ENCODE results near the gene ZNF283.
"Not testable (repeated sequence)": the region's sequence is repeated elsewhere in the genome, so short reads cannot be mapped to it uniquely, and the experiment has no call there.

ZNF283 gene

DNA sequence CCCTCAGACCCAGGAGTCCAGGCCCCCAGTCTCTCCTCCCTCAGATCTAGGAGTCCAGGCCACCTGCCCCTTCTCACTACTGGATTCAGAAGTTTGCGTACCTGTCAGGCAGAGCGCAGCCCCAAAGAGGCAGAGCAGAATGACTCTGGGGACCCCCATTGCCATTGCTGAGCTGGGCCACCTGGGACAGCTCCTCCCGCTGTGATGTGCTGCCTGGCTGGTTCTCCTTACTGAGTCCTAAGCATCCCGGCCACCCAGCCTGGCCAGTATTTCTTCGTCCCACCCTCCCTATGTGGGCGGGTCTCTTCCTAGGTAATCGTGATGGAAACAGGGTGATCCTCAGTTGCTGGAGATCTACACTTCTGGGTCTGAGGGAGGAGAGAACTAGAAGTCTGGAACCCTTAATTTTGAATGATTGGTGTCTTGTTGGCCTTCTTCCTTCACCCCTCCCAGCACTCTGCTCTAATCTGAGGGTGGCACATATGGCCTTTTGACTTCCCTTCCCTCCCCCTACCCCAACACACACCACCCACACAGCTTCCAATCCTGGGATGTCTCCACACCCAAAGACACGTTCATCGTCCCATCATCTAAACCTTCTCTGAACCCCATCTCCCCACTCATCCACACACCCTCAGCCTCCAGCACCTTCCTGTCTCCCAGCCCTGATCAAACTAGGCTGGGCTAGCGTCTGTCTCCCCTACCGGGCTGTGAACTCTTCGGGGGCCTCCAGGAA, 24.7 kb upstream of the ZNF283 start, which contains the start of gene LYPD5:
LYPD5 (minus strand) TSS at position 232 of the 736 bp plus-strand sequence; CDS start at position 165, 67 bp downstream.
- DNase-seq, result no peak

DNA sequence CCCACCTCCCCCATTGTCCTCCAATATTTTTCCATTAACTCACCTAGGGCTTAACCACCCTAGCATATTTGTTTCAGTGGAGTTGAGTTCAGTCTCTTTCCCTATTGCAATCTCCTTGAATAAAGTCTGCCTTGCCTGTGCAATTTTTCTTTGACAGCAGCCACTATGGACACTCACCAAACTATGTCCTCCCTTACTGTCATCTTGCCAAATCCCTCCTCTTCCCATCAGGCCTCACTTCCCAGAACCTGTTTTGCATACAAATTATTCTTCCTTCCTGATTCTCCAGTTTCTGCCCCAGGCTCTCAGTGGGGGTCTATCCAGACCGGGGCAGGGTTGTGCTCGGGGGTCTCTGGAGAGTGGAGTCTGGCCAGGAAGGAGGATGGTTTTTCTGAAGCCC, 22.7 kb upstream of the ZNF283 start:
- DNase-seq, result no peak

DNA sequence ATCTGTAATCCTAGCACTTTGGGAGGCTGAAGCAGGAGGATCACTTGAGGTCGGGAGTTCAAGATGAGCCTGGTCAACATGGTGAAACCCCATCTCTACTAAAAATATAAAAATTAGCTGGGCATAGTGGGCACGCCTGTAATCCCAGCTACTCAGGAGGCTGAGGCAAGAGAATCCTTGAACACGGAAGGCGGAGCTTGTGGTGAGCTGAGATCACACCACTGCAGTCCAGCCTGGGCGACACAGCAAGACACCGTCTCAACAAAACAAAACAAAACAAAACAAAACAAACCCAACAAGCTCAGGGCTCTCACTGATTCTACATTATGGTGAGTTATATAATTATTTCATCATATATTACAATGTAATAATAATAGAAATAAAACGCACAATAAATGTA, 20.7 kb upstream of the ZNF283 start:
- DNase-seq, result not testable (repeated sequence)

DNA sequence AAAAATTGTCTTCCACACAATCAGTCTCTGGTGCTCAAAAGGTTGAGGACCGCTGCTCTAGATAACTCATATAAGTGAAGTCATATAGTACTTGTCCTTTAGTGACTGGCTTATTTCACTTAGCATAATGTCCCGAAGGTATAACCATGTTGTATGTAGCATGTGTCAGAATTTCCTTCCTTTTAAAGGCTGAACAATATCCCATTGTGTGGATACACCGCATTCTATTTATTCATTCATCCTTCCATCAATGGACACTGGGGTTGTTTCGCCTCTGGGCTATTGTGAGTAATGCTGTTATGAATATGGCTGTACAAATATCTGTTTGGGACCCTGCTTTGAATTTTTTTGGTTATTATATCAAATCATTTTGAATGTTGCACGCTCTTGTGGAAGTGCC, 20.3 kb upstream of the ZNF283 start:
- no peak for DNase-seq

DNA sequence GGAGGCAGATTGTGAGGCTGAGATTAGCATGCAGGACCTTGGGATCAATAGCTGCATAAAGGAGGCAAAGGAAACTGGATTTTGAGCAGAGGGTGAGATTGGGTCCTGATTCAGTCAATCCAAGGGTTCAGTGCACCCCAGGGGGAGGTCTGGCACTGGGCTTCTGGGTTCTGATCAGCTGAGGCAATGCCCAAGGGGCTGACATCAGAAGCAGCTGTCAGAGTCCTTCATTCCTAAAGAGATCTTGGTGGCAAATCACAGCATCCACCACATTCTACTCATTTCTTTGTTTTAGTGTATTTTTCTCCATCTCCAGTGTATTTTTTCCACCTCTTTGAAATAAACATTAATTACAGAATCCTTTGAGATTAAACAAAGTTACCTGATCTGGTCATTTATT, 19.5 kb upstream of the ZNF283 start:
- DNase-seq, result no peak

DNA sequence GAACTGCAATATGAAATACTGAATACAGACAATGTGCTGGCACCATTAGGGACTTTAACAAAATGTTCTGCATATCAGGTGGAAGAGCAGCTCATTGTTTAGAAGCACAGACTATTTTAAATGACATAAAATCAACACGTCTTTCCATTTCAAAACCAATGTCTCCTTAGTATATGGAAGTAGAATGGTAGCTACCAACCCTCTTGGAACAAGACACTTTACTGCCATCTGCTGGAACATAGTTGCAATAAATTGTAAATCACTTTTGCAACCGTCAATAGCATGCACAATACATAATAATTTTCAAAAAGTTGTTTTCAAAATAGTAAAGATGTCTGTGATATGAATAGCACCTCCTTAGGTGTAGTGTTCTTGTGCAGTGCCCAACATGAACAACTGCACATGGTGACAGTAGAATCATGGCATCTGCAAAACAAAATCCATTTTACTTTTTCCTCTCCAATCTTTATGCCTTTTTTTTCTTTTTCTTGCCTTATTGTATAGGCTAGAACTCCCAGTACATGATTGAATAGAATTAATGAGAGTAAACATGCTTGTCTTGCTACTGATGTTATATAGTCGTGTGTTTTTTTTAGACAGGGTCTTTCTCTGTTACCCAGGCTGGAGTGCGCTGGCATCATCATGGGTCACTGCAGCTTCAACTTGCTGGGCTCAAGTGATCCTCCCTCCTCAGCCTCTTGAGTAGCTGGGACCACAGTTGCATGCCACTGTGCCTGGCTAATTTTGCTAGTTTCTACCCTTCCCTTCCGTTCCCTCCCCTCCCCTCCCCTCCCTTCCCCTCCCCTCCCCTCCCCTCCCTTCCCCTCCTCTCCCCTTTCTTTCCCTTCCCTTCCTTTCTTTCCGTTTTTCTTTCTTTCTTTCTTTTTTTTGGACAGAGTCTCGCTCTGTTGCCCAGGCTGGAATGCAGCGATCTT, 17.1 kb upstream of the ZNF283 start:
- DNase-seq, result no peak

DNA sequence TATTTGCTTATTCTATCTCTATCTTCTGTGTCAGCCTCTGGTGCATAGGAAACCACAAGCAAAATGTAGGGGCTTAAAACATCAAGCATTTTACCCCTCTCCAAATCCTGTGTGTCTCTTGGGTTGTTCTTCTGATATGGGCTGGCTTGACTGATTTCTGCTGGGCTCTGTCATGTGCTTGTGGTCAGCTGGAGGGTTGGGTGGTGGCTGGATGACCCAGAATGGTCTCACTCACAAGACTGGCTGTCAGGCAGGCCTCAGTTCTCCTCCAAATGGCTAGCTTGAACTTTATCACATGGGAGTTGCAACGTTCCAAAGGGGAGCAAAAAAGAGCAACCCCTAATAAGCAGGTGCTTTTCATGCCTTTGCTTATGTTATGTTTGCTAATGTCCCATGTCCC, 15.3 kb upstream of the ZNF283 start:
- no peak for DNase-seq

DNA sequence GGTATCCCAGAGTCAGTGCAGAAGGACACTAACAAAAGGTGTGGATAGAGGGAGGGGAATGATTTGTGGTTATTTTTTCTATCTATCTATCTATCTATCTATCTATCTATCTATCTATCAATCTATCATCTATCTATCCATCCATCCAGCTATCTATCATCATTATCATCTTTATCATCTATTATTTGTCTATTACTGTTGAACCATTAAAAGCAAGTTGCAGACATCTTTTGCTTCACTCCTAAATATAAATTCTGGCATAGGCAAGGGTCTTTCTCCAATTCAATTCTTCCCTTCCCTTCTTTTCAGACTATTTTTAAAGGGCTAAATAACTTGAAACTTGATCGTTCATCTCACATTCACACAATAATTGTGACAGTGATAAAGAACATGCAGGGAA, 14.9 kb upstream of the ZNF283 start:
- DNase-seq, result no peak

DNA sequence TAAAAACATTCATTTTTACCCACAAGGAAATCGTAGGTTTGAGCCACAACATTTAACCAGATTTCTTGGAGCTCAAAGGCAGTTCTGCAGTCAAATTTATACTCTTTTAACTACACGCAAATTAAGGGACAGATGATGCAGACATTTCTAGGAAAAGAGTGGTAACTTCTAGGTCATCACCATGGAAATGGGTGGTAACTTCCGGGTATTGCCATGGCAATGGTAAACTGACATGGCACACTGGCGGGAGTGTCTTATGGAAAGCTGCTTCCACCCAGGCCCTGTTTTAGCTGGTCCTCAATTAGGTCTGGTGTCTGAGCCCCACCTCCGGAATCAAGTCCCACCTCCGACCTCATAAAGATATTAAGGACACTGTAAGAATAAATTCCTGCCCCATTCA, 14.4 kb upstream of the ZNF283 start:
- DNase-seq, result no peak

DNA sequence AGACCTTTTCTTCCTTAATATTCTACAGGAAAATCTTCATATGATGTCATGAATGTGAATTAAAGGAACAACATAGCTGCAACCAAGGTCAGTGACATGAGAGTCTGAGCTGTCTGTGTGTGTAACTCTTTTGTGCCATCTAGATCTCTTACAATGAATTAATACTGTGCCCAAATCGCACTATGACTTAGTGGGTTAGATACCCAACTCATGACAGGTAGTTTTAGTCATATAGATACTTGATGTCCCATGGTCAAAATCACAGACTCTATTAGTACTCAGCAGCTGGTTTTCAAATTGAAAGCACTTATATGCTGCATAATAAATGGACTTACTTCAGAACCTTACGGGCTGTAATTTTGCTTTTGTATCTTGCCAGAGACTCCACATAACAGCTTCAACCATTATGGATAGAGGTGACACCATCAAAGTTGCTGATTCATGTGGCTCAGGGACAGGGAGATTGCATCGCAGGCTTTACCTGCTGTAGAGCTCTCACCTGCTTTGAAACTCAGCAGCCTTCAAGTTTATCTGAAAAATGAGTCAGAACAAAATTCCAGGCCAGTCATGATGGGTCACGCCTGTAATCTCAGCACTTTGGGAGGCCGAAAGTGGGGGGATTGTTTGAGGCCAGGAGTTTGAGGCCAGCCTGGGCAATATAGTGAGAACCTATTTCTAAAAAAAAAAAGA, 12.3 kb upstream of the ZNF283 start:
- no peak for DNase-seq

DNA sequence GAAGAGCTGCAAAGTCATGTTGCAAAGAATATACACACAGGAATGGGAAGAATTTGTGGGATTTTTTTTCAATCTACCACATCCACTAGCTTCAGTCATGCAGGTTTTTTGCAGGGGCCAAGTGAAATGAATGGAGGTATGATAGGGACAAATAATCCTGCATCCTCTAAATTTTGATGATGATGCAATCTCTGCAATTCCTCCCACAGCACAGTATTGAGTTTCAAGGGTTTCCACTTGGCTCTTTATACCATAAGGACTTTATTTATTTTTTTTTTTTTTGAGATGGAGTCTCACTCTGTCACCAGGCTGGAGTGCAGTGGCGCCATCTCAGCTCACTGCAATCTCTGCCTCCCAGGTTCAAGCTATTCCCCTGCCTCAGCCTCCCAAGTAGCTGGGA, 9.7 kb upstream of the ZNF283 start:
- DNase-seq, result not testable (repeated sequence)

DNA sequence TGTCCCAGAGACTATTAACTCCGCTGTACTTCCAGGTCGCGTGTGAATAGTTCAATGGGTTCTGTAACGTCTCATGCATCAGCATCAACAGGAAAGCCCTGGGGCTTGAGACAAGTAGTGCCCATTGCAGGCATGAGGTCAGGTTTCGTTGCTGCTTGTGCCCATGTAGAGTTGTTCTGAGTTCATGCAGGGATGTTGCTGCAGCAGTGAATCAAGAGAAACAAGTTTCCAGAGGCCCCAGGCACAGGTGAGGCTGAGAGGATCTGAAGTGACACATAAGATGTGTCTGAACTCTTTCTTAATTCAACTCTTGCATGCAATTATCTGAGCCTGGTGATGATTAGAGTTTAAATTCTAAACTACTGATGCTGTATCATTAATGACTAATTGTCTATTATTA, 8.6 kb upstream of the ZNF283 start:
- no peak for DNase-seq

DNA sequence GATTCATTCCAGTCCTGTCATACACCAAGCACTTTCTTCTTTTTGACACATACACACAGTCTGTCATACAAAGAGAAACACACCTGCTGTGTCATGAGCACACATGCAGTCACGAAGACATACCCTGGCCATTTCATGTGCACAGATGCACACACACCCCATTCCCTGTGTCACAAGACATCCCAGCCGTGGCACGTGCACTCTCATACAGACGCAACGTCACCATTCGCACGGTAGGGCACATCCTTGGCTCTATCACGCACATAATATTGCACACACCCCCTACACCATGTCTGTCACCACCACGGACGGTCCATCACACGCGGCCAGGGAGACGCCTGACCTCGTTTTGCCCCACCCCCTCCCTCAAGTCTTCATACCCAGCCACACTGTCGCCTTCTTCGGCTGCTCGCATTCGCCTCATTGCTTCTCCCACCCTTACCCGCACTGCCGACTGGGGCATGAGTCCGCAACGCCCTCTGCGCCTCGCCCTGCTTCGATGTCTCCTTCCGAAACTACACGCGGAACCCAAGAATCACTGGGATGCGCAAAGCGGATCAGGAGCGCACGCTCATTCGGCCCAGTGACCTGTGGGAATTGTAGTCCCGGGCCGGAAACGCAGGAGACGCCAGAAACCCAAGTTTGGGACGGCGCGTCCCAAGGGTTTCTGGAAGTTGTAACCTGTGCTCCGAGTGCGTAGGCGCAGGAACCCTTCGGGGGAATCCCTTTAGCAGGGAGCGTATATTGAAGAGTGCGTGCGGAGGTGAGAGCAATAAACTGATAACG, 6.8 kb upstream of the ZNF283 start:
- peak; percentile 71 for DNase-seq

DNA sequence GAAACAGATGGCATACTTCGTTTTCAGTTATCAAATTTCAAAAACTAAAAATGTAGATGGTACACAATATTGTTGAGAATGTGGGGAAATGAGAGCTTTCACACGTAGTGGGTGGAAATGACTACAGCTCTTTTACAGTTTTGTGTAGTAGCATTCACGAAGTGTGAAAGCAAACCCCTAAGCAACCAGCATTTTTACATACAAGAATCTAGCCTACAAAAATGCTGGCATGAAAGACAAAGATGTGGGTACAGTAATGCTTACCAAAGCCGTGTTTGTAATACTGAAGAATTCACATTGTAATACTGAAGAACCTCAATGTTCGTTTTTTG, 6.3 kb upstream of the ZNF283 start:
- DNase-seq, result no peak

DNA sequence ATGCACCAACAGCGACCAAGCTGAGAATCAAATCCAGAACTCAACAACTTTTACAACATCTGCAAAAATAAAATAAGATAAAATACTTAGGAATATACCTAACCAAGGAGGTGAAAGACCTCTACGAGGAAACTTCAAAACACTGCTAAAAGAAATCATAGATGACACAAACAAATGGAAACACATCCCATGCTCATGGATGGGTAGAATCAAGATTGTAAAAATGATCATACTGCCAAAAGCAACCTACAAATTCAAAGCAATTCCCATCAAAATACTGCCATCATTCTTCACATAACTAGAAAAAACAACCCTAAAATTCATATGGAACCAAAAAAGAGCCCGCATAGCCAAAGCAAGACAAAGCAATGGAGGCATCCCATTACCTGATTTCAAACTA, 3.3 kb upstream of the ZNF283 start:
- not testable (repeated sequence) for DNase-seq

DNA sequence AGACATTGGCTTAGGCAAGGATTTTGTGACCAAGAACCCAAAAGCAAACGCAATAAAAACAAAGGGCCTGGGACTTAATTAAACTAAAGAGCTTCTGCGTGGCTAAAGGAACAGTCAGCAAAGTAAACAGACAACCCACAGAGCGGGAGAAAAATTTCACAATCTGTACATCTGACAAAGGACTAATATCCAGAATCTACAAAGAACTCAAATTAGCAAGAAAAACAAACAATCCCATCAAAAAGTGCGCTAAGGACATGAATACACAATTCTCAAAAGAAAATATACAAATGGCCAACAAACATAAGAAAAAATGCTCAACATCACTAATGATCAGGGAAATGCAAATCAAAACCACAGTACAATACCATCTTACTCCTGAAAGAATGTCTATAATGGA, 2.5 kb upstream of the ZNF283 start:
- DNase-seq, result not testable (repeated sequence)

DNA sequence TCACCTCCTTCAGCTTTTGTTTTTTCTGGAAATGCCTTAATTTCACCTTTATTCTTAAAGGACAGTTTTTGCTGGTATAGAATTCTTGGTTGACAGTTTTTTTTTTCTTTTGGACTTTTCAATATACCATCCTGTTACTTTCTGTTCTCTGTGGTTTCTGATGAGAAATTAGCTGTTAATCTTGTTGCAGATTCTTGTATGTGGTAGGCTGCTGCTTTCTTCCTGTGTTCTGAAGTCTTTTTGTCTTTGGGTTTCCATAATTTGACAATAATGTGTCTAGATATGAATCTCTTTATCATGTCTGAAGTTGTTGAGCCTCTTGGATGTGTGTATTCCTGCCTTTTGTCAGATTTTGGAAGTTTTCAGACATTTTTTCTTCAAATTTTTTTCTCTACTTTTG, 12.0 kb downstream of the ZNF283 start:
- DNase-seq, result no peak

DNA sequence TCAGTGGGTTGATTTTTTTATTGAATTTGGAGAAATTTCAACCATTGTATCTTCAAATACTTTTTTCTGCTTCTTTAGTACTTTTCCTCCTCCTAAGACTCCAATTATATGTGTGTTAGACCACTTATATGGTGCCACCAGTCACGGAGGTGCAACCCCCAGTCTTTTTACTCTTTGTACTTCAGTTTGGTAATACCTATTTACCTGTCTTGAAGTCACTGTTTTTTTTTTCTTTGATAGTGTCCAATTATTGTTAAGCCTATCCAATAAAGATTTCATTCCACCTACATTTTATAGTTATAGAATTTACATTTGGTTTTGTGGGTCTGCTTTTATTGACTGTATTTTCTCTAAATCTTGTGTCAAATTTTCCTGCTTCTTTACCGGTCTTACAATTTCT, 14.9 kb downstream of the ZNF283 start:
- DNase-seq, result no peak

DNA sequence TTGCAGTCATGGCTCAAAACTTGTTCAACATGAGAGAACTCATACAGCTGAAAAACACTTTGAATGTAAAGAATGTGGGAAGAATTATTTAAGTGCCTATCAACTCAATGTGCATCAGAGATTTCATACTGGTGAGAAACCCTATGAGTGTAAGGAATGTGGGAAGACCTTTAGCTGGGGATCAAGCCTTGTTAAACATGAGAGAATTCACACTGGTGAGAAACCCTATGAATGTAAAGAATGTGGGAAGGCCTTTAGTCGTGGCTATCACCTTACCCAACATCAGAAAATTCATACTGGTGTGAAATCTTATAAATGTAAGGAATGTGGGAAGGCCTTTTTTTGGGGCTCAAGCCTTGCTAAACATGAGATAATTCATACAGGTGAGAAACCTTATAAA, 20.1 kb downstream of the ZNF283 start:
- no peak for DNase-seq

DNA sequence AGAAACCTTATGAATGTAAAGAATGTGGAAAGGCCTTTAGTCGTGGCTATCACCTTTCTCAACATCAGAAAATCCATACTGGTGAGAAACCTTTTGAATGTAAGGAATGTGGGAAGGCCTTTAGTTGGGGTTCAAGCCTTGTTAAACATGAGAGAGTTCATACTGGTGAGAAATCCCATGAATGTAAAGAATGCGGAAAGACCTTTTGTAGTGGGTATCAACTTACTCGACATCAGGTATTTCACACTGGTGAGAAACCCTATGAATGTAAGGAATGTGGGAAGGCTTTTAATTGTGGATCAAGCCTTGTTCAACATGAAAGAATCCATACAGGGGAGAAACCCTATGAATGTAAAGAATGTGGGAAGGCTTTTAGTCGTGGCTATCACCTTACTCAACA, 20.8 kb downstream of the ZNF283 start:
- no peak for DNase-seq

DNA sequence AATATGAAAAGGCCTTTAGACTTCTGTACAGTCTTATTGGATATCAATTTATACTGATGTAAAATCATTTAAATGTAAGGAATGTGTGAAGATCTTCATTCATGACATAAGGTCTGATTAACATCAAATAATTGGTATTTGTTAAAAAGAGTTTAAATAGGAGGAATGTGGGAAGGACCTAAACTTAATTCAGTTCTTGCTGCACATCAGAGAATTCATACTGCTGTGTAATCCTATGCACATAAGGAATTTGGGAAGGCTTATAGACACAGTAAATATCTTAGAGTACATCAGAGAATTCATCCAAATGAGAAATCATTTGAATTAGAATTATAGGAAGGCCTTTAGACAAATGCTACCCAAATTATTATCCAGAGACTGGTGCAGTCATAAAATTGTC, 21.7 kb downstream of the ZNF283 start:
- DNase-seq, result no peak

DNA sequence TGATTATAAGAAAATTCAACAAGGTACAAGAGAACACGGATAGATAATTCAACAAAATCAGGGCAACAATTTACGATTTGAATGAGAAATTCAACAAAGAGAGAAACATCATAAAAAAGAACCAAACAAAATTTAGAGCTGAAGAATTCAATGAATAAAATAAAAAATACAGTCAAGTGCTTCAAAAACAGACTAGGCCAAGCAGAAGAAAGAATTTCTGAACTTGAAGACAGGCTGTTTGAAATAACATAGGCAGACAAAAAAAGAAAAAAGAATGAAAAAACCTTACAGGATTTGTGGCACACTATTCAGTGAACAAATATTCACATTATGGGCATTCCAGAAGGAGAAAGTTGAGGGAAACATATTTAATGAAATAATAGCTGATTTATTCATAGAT, 31.1 kb downstream of the ZNF283 start:
- DNase-seq, result no peak

DNA sequence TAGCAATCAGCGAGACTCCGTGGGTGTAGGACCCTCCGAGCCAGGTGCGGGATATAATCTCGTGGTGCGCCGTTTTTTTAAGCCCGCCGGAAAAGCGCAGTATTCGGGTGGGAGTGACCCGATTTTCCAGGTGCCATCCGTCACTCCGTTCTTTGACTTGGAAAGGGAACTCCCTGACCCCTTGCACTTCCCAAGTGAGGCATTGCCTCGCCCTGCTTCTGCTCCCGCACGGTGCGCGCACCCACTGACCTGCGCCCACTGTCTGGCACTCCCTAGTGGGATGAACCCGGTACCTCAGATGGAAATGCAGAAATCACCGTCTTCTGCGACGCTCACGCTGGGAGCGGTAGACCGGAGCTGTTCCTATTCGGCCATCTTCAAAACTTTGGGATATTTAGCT, 39.8 kb downstream of the ZNF283 start:
- DNase-seq, result not testable (repeated sequence)
